Measurements from ENCODE around the gene COX7A2.

COX7A2 gene

DNA sequence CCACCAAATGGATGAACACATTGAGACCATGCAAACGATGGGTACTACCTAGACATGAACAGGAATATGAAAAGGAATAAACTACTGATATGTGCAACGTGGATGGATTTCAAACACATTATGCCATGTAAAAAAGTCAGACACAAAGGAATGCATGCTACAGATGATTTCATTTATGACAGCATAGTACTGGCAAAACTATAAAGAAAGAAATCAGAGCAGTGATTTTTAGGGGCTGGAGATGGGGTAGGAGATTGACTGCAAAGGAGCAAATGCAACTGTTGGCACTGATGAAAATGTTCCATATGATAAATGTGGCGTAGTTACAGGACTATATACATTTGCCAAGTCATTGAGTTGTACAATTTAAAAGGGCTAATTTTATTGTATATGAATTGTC, 24.3 kb downstream of the COX7A2 start:
- no peak for DNase-seq

DNA sequence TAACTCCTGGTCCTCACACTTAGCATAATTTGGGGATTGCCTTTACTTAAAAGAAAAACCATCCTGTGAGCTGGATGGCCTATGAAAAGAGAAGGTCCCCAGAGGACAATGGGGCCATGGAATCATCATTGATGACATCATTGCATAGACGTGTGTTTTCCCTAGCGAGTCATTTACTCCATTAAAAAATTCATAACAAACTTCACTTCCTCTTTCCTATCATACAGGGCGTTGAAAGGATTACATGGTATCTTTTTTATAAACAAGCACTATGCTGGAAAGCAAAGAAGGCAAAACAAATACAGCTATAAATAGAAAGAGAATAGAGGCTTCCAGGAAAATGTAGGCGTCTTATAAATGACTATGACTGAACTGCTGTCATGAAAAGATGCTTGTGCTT, 26.4 kb downstream of the COX7A2 start:
- DNase-seq = no peak

DNA sequence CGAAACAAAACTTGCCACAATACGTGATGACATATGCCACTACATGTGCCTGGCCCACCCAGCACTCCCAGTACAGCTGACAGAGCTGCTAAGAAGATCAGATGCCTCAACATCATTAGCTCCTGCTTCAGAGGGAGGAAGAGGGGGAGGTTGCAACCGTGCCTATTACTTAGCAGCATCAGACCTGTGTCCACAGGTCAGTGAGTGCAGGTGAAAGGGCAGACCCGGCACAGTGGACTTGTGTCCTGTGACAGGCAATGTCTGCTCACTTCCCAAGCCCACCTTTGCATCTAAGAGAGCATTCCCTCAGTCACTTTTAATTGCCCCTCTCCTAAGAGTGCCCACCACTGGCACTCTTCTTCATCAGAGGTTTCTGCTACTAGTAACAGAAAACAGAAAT, 28.3 kb downstream of the COX7A2 start:
- no peak for DNase-seq

DNA sequence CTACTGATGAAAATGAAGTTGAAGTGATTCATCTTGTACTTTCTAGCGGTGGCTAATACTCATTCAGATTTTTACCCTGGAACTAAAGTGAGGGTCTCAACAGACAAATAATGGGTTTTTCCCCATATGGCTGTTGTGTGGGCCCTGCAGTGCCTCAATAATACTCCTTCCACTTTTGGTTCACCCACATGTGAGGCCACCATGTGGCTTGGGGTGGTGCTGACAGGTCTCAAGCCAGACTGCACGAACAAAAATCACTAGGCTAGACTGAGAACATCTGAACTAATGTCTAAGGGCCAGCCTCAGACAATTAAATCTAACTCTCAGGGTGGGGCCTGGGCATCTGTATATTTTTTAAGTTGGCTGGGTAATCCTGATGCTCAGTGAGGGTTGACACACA, 29.9 kb downstream of the COX7A2 start:
- no peak for DNase-seq

DNA sequence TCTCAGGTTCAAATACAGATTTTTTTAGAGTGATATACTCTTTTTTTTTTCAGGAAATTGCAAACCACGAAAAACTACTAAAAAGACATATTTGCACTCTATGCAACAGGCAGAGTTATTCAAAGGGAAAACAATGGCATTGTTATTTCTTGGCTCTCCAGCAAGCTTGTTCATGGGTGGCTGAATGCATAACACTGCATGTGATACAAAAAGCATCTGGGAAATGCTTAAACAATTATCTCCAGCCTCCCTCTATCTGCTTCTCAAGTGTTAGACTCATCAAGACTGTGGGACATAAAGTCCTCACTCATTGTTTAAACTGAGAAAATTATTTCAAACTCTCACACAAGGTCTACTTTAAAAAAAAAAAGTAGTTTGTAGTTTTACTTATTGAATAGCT, 30.5 kb downstream of the COX7A2 start:
- DNase-seq = no peak

DNA sequence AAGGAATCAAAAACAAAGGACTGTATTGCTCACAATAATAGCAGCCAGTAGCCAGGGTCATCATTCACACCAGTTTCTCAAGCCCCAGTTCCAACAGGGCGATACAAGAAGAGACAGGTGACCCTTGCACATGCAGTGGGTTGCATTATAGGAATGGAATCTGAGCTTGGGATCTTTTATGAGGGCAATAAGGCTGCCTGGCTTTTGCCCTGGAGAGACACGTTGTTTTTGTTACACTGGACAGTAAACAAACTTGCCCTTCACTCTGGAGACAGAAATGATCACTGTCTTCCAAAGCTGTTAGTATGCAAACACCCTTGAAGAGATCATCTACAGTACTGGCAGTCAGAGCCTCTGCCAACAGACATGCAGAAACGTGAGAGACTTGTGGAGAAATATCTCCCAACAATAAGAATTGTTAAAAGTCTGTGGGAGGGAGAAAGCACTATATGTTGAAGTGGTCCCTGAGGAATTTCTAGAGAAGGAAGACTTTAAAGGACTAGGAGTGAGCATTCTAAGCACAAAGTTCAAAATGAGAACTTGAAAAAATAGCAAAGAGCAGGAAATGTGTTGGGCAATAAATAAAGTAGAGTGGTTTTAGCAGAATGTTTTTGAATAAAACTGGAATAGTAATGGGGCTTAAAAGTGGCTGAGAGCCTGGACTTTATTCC, 31.5 kb downstream of the COX7A2 start:
- no peak for DNase-seq

DNA sequence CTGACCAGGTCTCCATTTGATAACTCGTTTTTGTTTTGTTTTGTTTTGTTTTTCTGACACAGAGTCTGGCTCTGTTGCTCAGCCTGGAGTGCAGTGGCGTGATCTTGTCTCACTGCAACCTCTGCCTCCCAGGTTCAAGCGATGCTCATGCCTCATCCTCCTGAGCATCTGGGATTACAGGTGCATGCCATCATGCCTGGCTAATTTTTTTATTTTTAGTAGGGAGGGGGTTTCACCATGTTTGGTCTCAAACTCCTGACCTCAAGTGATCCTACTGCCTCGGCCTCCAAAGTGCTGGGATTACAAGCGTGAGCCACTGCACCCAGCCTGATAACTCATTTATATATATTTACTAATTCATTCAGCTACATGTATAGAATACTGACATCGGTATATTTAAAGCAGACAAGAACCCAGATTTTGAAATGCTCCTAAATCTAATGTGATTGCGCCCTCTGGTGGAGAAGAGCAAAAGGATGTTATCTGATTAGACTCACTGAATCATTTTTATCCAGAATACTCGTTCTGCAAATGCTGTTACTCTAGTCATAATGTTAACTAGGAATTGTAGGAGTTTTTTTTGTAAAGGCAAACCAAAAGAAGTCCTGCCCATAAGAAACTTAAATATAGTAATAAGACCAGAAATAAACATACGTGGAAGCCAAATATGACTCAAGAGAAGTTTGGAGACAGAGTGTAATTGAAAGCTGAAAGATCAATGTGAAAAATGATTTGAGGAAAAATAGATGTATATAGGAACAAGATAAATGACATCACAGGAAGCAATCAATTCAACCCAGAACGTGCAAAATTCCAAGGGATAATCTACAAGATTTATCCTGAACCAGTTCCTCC, 32.5 kb downstream of the COX7A2 start:
- DNase-seq = no peak

DNA sequence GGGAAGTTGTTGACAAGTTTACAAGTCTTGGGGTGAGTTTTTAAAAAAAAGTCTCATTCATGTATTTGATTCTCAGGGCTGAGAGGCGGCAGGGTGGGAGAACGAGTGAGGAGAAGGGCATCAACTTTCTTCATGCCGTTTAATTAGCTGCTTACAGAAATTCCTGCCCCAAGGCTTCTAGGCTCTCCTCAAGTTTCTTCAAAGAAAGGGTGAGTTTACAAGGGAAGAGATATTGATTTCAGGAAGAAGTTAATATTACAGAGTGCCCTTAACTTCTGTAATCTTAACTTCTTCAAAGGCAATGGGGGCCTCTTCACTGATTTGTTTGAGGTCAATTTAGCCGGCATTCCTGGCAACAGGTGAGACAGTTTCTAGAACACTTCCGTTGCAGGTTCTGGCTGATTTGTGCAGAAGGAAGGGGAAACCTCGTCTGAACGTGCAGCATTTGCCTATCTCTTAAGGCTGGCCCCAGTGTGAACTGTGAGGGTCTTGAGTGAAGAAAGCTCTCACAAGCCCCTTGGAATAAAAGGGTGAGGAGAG, 34.3 kb downstream of the COX7A2 start:
- DNase-seq = no peak

DNA sequence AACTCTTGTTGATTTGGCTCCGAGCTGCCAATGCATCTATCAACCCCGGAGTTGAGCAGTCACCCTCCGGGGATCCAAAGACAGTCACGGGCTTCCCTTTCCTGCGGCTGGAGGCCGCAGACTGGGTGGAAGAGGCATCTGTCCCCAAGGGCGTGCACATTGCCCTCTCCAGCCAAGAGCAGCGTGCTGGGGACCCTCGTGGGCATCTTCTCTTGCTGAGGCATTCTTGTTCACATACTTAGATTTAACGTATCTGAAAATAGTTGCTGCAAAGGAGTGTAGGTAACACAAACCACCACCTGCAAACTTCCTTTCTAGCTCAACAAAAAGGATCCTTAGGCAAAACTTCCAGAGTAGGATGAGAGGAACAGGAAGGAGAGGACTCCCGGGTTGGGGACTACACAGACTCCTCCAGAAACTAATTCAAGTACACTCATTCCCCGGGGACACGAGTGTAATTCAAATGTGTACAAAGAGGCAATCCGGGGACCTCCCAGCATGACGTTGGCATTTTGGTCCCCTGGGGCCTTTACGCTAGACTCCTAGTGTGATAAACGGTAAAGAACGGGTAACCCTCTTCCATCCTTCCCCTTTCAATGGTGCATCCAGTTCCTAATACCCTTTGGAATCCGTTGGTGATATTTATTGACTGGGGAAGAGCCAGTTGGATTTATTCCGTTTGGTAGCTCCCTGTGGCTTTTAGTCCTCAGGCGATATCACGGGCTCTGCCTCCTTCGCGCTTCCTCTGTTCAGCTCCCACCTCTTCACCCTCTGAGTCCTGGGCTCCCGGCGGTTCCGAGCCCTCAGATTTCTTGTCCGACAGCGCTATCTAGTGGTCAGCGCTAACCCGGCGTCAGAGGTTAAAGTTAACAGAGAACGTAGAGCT, 35.1 kb downstream of the COX7A2 start:
- peak; percentile 80 for DNase-seq

DNA sequence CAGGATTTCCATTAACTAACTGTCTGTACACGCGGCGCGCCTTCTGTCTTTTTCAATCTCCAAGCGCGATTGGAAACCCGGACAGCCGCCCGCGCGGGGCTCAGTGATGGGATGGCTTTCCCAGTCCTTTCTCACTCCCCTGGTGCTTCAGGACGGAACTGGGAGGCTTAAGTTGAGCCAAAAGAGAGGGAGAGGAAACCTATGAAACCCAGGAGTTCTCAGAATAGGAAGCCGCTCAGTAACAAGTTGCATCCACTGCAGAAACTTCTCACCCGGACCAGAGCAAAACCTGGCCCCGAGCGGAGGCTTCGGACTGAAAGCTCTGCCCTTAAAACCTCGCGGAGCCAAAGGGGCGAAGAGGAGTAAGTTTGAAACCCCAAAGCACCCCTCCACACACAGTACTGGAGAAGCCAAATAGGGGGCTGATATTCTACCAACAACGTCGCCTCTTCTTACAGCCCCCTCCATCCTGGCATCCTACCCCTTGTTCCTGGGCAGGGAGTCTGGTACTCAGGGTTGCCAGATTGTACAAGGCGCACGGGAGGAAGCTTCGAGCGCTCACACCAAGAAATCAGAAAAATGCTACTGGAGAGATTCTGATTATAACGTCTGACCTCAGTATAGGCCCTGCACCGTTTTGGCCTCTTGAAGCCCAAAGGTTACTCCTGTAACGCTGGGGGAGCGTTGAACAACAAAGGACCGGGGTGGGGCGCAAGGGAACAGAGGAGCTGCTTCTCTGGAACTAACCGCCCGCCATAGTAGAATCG, 36.8 kb downstream of the COX7A2 start:
- DNase-seq = no peak

DNA sequence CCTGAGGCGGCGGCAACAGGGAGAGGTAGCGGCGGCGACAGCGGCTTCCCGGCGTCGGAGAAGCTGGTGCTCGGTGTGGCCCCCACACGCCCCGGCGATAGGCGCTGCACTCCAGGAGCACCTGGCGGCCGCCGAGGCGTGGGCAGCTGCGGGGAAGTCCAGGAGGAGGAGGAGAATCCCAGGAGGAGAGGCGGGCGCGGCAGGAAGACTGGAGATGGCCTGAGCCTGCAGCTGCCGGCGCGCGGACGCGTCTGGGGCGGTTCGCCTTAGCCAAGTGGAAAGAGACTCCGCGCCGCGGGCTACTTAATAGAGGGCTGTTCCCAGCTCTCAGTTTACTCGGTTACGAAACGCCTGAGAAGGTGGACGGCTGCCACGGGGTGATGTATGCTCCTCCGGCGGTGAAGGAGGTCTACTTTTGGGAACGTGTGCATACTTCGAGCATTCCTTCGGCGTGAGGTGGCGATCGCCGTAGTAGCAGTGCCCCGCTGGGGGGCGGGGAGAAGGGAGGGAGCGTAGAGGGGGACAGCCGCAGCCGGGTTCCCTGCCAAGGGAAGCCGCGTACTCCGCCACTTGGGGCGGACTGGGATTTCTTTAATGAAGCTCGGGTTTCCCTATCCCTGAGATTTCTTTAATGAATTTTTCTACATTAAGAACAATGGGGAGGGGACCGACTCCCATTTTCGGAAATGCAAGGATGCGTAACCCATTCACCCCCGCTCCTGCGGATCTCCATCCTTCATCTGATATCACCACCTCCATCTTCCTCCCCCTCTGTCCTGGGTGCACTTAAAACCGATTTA, 37.6 kb downstream of the COX7A2 start, which contains the start of gene COL12A1:
Gene COL12A1, minus strand, starts transcription at position 278 of the 800 bp plus-strand sequence. CDS start 3,261 bp downstream, outside the sequence.
- no peak for DNase-seq

DNA sequence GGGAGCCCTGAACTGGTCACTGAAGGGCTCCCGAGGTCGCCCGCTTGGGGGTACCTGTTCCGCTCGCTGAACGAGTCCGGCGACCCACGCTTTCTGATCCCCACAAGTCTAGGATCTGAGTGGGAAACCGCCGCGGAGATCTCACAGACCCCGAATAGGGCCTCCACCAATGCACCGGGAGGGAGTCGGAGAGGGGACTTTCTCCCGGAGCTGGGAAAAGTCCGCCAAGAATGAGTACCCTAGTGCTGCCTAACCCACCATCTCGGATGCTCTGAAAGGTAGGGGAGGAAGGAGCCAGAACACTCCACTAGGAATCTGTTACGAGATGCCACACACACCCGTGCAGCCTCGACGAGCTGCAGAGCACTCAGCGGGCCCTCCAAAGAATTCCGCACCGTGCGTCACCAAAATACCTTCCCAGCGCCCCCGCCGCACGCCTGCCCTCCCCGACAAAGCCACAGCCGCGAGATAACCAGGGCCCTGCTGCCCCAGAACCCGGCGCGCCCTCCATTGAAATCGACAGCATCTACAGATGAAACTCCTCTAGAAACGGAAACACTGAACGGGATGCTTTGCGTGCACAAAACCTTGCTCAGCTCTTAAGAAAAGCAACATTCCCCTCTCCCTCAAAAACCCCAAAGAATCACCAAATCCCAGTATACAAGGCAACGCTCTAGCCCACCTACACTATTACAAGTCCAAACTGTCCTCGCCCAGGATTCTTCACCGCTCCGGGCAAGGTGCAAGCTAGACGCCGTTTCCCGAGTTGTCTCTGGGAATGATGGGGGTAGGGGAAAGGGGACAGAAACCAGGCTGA, 38.4 kb downstream of the COX7A2 start:
- no peak for DNase-seq

DNA sequence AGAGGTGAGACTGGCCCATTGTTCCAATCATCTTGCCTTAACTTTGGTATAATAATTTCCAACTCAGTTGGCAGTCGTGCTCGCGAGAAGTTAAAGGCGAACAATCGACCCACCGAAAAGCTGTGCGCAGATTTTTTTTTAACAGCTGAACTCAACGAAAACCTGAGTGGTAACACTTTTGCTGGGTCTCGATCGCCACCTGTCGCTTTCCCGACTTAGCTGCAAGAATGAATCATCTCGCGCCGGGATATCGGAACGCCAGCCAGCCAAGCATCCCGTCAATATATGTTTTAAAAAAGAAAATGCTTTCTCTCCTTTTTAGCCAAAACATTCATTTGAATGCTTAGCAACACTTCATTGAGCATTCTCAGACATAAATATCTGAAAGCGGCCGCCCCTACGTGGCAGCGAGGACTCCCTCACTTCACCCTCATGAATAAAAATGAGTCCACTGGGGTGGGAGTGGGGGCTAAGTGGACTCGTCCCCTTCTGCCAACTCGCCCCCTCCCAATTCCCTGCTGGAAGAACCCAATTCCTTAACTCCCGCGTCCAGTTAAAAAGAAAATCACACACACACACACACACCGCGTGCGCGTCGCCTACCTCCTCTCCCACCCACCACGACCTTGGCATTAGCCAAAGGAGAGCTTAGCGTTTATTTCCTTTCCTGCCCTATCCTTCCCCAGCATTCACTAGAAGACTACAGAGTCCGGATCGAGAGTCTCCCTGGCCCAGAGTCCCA, 39.2 kb downstream of the COX7A2 start:
- DNase-seq = peak; percentile 30

DNA sequence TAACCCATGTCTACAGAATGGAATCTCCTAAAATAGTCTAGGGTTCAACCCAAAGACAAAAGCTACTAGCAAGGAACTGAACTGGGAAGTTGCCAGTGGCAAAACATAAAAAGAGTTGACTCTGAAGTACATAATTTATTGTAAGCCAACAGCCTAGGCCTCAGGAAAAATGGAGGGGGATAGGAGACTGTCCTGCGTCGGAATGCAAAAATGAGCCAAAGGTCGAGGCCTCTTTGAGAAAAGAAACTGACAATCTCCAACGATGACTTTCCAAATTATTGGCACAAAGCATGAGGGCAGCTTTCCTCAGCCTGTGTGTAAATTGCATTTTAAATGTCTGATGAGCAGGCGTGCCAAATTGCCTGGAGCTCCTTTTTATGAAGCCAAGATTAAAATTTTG, 39.9 kb downstream of the COX7A2 start:
- DNase-seq = no peak

DNA sequence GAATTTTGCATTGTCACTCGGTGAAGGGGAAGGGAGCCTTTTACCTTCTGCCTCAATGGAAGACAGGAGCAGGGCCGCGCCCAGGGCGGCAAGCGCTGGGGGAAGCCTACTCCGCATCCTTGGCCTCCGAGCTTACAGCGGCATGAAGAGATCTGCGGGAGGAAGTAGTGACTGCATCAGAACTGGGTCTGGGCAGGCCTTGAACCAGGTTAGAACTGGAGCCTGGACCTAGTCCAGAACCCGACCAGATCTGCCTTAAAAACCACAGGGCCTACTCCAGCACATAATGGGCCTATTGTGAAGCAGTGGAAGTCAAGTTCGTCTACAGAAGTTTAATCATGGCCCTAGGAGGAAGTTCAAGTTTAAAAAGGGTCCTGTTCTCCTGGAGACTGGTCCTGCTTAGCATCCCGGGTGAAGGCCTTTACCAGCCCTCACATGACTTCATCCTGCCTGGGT, 40.9 kb downstream of the COX7A2 start:
- DNase-seq = no peak

DNA sequence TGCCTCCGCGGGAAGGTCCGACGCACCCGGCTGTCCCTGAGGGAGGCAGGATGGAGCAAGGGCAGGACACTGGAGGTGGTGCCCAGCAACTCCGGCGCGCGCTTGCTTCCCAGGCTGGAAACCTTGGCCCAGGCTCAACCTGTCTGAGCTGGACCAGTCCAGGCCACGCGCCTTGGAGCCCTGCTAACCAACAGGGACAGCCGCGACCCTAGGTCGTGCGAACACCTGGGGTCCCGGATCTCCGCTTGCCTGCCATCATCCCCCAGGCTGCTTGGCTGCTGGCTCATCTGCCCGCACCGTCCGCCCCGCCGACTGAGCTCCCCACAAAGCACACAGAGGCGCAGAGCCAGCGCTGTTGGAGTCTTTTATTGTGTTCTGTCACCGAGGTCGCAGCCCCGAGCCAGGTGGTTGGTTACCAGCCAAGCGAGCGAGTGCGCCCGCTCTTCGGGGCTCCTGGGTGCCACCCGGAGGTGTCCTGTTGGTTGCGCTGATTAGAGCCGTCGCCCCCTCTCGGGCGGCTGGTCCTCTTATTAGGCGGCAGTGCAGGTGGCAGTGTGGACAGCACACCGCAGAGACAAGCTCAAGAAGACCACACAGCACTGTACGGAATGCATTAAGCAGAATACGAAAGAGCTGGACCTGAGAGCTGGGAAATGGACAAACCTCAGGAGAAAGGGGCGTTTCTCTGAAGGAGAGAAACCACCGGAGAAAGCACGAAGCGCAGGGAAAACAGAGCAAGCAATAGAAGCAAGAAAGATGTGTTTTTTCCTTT, 41.5 kb downstream of the COX7A2 start:
- no peak for DNase-seq

DNA sequence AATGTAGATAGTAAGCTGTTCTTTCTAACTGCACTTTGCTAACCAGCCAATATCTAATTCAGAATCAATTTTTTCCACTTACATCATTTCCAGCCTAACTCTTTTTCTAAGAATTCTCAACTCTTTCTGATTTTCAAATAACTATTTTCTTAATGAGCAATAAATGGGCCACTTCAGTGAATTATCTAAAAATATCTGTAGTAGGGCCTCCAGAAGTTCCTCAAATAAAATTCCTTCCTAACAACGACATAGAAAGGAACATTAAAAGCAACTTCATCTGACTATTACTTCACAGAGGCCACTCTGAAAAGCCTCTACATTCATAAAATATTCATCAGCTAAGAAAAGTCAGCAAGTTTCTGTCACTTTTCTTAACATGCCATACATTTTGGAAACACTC, 42.6 kb downstream of the COX7A2 start:
- no peak for DNase-seq

DNA sequence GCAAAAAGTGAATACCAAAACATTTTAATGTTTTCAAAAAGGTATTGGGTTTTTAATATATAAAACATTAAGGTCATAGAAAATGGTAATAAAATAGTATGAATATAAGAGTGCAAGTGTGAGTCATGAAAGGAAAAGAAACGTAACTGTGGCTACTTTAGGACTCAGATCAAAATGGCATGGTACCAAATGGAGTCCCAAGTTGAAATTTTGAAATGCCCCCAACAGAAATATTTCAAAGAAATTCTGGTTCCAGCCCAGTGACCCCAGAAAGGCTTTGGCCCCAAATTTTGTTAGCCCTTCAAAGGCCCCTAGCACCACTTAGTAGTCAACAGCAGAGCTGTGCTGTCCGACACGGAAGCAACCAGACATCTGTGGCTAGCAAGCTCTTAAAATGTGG, 43.7 kb downstream of the COX7A2 start:
- DNase-seq = no peak

All from stimulated activated CD4-positive, alpha-beta T cell treated with anti-CD3 and anti-CD28 coated beads, Interleukin-4, amount 100 ng/mL, for 1 hour (primary cell).